Activated CD4-positive, CD25-positive, alpha-beta regulatory T cell (primary cell): ENCODE data around the gene S100B.

Experiments
- DNase-seq, 4 experiments: peaks; one replicate each; lab custom pipeline; 2025; lab: John Stamatoyannopoulos, UW

Gene S100B

GRCh38 chr21:46560568-46561444, 44.1 kb downstream of the S100B start:
- no peak for DNase-seq

- peak in 1 of 4 experiments; percentile 15 for DNase-seq
Observed at GRCh38 chr21:46559291-46559983, 45.4 kb downstream of the S100B start.

DNA sequence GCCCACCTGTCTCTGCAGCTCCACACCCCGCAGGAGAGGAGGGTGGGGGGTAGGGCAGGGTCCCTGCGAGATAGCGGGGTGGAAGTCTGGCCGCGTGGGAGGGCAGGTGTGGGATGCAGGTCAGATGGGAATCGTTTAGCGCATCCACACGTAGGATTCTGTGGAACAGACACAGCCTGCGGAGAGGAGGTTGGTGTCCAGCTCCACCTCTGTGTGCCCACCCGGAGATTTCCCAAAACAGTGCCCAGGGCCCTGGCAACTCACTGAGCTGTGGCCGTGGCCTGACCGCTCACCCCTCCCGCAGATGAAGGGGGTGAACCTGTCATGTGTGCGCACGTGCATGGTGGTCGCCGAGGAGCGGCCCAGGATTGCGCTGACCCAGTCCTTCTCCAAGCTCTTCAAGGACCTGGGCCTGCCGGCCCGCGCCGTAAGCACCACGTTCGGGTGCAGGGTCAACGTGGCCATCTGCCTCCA, 46.9 kb downstream of the S100B start:
- DNase-seq = no peak

- DNase-seq = no peak
Observed at GRCh38 chr21:46557469-46557868, 47.4 kb downstream of the S100B start.

- no peak for DNase-seq
Observed at GRCh38 chr21:46556802-46557201, 48.1 kb downstream of the S100B start.

DNA sequence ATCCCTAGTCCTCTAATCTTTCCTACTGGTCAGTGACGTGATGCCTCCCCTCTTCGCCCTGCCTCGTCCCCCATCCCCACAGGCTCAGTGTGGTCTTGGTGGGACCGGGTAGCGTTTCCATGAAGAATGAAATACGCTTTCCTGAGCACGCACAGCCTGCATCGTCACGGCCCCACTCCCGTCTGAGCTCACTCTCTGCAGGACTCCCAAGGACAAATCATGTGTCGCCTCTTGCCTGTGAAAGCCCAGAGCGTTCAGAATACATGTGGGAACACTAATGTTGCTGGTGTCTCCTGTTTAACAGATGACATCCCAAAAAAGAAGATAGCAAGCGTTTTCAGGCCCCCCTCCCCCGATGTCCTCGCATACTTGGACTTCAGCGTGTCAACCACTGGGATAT, 49.2 kb downstream of the S100B start:
- no peak for DNase-seq

DNA sequence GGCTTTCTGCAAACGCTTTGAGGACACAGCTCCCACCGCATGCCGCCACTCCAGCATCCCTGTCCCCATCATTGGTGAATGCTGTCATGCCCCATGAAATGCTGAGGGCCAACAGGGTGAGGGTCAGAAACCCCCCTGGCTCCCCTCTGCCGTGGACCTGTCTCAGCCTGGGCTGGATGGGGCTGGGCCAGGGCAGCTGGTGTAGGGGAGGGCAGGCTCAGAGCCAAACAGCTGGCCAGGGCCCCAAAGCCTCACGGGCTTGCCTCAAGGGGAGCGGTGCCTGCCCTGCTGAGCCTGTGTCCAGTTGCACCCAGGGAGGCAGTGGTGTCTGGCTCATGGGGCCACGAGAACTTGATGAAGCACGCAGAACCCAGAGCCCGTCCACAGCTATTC, 49.7 kb downstream of the S100B start:
- DNase-seq = no peak

DNA sequence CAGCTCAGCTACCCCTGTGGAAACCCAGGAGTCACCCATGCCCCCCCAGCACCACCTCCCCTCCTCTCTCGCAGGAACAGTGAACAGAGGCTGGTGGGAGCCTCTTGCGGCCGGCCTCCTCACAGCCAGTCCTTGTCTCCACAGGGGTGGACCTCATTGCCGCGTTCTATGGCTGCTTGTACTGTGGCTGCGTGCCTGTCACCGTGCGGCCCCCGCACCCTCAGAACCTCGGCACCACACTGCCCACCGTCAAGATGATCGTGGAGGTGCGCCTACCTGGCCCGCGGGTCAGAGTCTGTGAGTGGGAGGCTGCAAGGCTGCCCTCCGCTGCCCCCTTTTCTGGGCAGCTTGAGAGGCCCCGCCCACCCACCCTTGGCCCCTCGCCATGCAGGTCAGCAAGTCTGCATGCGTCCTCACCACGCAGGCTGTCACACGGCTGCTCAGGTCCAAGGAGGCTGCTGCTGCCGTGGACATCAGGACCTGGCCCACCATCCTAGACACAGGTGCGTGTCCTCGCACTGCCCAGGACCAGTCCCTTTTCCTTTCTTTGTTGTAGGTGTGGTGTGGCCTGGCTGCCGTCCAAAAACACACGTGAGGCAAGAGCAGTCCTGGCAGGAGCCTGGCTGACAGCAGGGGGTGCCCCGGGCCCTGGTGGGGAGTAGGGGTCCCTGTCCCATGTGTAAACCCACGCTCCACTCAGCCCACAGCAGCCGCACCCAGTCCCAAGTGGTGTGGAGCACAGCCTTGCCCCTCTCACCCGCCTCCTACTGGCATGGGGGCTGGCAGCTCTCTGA, 50.3 kb downstream of the S100B start:
- no peak for DNase-seq

DNA sequence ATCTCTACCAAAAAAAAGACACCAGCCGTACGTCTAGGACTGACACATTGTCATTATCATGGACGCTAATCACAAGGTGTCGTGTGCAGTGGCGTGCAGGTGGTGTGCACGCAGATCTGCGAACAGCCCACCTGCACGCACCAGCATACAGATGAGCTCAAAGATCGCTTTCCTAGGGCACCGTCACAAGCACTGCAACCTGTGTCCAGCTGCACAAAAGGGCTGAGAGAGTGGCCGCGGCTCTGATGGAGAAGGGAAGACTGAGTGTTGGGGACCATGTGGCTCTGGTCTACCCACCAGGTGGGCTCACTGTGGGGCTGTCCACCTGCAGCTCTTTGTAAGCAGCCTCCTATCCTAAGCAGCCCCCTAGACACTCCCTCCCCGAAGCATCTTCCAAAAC, 50.9 kb downstream of the S100B start:
- DNase-seq = no peak

- DNase-seq = no peak
Observed at GRCh38 chr21:46552865-46553379, 52.0 kb downstream of the S100B start.

GRCh38 chr21:46552274-46552673, 52.6 kb downstream of the S100B start:
- DNase-seq = no peak

- peak in 1 of 4 experiments; percentile 26 for DNase-seq
Observed at GRCh38 chr21:46551636-46552241, 53.1 kb downstream of the S100B start.

DNA sequence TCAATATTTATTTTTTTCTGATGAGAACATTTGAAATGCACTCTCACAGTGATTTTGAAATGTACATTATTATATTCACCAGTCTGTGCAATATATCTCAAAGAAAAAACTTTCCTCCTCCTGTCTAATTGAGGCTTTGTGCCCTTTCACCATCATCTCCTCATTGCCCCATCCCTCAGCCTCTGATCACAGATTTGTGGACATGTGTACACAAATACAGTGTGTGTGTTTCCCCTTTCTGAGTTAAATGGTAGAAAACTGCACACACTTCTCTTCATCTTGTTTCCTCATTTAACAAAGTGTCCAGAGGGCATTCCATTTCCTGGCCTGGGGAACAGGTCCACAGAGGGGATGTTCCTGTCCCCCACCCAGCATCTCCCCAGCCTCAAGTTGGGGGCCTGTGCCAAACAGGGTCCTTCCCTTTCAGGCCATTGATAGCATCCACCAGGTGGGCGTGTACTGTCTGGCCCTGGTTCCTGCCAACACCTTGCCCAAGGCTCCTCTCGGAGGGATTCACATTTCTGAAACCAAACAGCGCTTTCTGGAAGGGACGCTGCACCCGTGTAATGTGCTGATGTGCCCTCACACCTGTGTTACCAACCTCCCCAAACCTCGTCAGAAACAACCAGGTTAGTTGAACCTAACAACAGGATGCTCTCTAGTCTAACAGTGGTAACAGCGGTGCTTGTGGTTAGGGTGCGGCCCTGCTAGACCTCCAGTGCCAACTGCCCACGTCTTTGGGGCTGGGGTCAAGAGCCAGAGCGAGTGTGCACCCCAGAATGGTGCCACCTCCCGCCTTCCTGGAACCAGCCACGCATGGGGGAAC, 54.6 kb downstream of the S100B start:
- DNase-seq = peak in 2 of 4 experiments; percentile 24 to 46

- DNase-seq = no peak
Observed at GRCh38 chr21:46549650-46550049, 55.2 kb downstream of the S100B start.
